Measurements from ENCODE around the gene BNIP3. TPM values are rescaled to one million over a fixed set of nuclear protein-coding genes. Genes with fewer than 3 reads are reported as not detected.
"Not testable (repeated sequence)": the region's sequence is repeated elsewhere in the genome, so short reads cannot be mapped to it uniquely, and the experiment has no call there.

BNIP3 gene
- total RNA-seq, 1 donor from 2014 or later: 48.9 TPM

DNA sequence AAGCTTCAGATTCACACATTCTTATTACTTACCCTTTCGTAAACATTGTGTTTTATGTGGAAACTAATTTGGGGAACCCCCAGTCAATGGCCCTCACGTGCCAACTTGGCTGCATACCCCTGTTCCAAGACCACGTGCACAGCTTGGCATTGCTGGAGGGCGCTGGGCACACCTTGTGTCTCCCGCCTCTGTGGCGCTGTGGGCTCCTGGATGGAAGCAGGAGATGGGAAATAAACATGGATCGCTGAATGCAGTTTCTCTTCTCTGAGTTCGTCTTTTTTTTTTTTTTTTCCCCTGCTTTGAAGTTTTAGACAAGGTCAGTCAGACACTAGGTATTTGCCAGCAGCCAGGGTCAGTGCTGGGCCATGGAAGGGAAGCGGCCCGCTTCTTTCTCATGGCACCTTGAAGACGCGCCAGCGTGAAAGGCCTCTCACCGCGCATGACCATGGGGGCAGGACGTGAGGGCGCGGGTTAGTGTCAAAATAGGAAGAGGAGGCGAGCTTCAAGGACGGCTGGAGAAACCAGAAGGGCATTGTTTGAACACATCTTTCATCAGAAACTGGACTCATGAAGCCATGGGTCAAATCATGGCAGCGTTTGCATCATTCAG lies 27.3 kb downstream of the BNIP3 start:
- Mint-ChIP-seq H3K36me3 (ENCODE audit: low read depth) (peaks cover 30% of the 10 kb centered on the region), H3K27me3 (ENCODE audit: insufficient read depth) (no peaks in the 10 kb centered on the region), H3K9me3 (no peaks in the 10 kb centered on the region), H3K4me3 (no peak overlapping the region), H3K4me1 (ENCODE audit: low read depth) (no peaks in the 10 kb centered on the region), H3K27ac (no peak overlapping the region)
- DNase-seq (ENCODE audit: low spot score): no peak
- intact Hi-C loops (cut with micrococcal nuclease): no loop called here

DNA sequence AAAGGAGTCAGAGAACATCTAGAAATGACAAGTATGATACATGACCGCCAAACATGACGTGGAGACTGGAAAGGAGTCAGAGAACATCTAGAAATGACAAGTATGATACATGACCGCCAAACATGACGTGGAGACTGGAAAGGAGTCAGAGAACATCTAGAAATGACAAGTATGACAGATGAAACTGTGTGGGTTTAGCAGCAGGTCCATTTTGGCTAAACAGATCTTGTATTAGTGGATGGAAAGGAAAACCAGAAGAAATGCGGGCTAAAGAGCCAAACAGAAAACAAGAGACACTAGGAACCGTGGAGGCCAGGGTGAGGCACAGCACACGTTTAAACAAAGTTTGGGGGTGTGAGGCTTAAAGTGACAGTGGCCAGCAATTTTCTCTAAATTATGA lies 31.8 kb downstream of the BNIP3 start:
- H3K4me3 Mint-ChIP-seq; H3K4me1 Mint-ChIP-seq (ENCODE audit: low read depth); H3K27me3 Mint-ChIP-seq (ENCODE audit: insufficient read depth); H3K27ac Mint-ChIP-seq; DNase-seq (ENCODE audit: low spot score); H3K9me3 Mint-ChIP-seq; intact Hi-C loops (cut with micrococcal nuclease): not testable (repeated sequence)
- peaks cover 29% of the 10 kb centered on the region for H3K36me3 Mint-ChIP-seq (ENCODE audit: low read depth)

DNA sequence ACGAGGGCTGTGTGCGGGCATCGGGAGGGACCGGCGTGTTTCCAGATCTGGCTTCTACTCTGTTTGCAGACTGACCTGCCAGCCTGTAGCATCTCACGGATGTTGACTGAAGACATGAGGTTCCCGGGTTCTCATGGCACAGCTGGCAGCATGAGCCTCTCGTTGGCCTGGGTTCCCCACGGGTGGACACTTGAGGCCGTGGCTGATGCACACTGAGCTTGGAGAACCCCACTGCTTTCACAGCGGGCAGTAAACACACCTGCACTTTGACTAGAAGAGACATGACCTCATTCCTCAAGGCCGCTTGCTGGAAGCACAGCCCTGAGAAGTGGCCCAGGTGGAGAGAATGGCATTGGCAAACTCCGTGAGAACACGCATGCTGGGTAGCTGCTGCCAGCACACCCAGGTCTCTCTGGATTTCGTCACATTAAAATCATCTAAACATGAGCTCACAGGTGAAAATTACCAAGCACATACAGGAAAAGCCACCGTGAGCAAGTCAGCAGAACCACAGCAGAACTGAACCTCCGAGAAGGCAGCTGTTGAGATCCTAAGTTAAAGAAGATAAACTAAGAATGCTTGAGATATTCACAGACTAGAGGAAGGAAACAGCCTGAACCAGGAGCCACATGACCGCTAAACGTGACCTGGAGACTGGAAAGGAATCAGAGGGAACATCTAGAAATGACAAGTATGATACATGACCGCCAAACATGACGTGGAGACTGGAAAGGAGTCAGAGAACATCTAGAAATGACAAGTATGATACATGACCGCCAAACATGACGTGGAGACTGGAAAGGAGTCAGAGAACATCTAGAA lies 32.5 kb downstream of the BNIP3 start:
- no peaks in the 10 kb centered on the region for H3K27me3 Mint-ChIP-seq (ENCODE audit: insufficient read depth)
- intact Hi-C loops (cut with micrococcal nuclease): no loop called here
- H3K36me3 Mint-ChIP-seq (ENCODE audit: low read depth): peaks cover 26% of the 10 kb centered on the region
- H3K27ac Mint-ChIP-seq: no peak overlapping the region
- no peaks in the 10 kb centered on the region for H3K9me3 Mint-ChIP-seq
- no peak for DNase-seq (ENCODE audit: low spot score)
- no peak overlapping the region for H3K4me3 Mint-ChIP-seq
- H3K4me1 Mint-ChIP-seq (ENCODE audit: low read depth): no peaks in the 10 kb centered on the region

DNA sequence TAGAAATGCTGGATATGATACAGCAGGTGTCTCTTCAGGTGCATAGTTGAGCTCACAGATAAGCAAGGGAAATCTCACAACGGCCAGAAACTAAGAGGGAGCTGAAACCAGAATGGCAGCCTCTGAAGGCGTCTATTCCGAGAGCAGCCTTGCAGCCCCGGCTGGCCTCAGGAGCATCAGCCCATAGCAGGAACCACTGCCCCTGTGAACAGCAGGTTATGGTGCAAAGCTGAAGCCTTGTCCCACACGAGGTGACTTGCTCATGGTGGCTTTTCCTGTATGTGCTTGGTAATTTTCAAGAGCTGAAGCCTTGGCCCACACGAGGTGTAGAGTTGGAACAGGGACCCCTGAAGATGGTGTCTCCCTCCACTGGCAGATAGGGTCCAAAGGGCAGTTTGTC lies 33.2 kb downstream of the BNIP3 start:
- Mint-ChIP-seq H3K36me3 (ENCODE audit: low read depth) (peaks cover 26% of the 10 kb centered on the region), H3K27ac (no peak overlapping the region), H3K4me1 (ENCODE audit: low read depth) (no peaks in the 10 kb centered on the region), H3K27me3 (ENCODE audit: insufficient read depth) (no peaks in the 10 kb centered on the region), H3K9me3 (no peaks in the 10 kb centered on the region), H3K4me3 (no peak overlapping the region)
- DNase-seq (ENCODE audit: low spot score): no peak
- intact Hi-C loops (cut with micrococcal nuclease): no loop called here

DNA sequence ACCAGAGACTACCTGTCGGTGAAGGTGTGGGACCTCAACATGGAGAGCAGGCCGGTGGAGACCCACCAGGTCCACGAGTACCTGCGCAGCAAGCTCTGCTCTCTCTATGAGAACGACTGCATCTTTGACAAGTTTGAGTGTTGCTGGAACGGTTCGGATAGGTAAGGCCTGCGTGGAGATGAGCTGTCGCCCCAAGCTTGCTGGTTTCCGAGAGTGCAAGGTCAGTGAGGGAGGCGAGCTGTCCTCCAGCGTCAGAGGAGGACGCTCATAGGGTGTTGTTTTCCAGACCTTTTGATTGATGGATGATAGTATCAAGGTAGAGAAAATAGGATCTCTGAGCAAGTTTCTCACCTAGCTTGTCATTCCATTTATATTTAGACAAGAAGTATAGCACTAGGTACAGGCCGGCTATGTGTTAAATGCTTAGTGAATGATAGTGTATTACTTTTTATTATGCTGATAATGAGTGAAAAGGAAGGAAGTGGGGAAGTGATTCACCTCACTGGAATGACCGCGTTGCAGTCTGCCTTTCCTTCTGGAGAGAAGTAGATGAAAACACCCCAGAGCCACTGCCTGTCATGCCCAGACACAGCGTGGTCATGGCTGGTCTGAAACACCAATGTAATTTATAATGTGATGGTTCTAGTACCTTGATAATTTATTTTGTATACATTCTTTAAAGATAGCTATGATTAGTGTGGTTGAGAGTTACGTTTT lies 33.9 kb downstream of the BNIP3 start:
- H3K36me3 Mint-ChIP-seq (ENCODE audit: low read depth): peaks cover 26% of the 10 kb centered on the region
- no peak overlapping the region for H3K4me3 Mint-ChIP-seq
- H3K27ac Mint-ChIP-seq: no peak overlapping the region
- H3K27me3 Mint-ChIP-seq (ENCODE audit: insufficient read depth): no peaks in the 10 kb centered on the region
- no peak for DNase-seq (ENCODE audit: low spot score)
- H3K9me3 Mint-ChIP-seq: no peaks in the 10 kb centered on the region
- intact Hi-C loops (cut with micrococcal nuclease): no loop called here
- peaks cover 6% of the 10 kb centered on the region for H3K4me1 Mint-ChIP-seq (ENCODE audit: low read depth)

DNA sequence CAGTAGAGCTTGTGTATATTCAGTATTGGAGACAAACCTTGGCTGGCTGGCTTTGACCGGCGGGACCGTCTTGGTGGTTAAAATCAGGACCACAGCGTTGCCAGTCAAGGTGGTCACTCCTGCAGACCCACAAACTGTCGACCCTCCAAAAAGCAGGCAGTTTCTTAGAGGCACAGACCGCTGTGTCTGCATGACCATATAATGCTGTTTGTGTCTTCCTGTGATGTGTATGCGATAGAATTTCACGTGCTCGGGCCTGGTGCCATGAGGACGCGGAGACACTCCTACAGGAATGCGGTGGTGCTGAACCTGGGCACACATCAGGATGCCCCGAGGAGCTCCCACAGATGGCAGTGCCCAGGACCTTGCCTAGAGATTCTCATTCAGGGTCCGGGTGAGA lies 34.8 kb downstream of the BNIP3 start:
- no peak for DNase-seq (ENCODE audit: low spot score)
- H3K36me3 Mint-ChIP-seq (ENCODE audit: low read depth): peaks cover 26% of the 10 kb centered on the region
- H3K4me3 Mint-ChIP-seq: no peak overlapping the region
- H3K27me3 Mint-ChIP-seq (ENCODE audit: insufficient read depth): no peaks in the 10 kb centered on the region
- intact Hi-C loops (cut with micrococcal nuclease): no loop called here
- peaks cover 6% of the 10 kb centered on the region for H3K4me1 Mint-ChIP-seq (ENCODE audit: low read depth)
- no peaks in the 10 kb centered on the region for H3K9me3 Mint-ChIP-seq
- H3K27ac Mint-ChIP-seq: no peak overlapping the region

DNA sequence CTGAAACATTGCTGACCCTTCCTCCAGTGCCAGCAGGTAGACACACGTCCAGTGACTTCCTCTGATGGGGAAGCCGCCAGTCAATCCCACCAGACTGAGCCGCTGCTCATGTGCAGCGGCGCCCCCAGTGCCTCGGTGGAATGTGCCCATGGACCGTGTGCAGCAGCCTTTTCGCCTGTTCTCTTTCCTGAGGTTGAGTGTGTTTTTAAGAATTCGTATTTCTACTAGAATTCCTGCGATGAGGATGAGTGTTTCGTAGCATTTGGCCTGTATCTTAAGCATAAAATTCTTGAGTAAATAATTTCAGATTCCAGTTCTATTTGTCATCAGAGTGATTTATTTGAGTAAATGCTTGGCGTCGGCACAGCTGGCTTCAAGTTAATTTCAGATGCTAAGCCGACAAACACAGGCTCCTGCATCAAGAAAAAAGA lies 35.4 kb downstream of the BNIP3 start:
- peaks cover 26% of the 10 kb centered on the region for H3K36me3 Mint-ChIP-seq (ENCODE audit: low read depth)
- intact Hi-C loops (cut with micrococcal nuclease): no loop called here
- no peak overlapping the region for H3K4me3 Mint-ChIP-seq
- peaks cover 6% of the 10 kb centered on the region for H3K4me1 Mint-ChIP-seq (ENCODE audit: low read depth)
- no peak for DNase-seq (ENCODE audit: low spot score)
- no peak overlapping the region for H3K27ac Mint-ChIP-seq
- H3K27me3 Mint-ChIP-seq (ENCODE audit: insufficient read depth): no peaks in the 10 kb centered on the region
- H3K9me3 Mint-ChIP-seq: no peaks in the 10 kb centered on the region

DNA sequence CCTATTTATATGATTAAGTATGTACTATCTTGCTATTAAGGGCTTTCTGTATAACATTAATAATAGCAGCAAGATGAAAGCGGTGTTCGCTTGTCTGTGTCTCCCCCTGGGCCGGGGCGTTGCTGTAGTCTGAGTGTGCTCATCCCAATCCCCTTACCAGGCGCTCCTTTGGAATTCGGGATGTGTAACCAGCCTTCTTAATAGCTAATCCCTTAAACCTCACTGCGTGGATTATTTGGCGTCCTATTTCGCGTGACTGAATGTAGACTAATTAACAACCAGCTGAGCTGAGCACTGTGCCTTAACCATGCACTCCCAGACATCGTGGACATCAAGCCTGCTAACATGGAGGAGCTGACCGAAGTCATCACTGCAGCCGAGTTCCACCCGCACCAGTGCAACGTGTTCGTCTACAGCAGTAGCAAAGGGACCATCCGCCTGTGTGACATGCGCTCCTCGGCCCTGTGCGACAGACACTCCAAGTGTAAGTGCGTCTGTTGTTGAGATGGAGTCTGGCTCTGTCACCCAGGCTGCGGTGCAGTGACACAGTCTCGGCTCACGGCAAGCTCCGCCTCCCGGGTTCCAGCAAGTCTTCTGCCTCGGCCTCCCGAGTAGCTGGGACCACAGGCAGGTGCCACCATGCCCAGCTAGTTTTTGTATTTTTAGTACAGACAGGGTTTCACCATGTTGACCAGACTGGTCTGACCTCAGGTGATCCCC lies 36.6 kb downstream of the BNIP3 start:
- no peaks in the 10 kb centered on the region for H3K27me3 Mint-ChIP-seq (ENCODE audit: insufficient read depth)
- H3K9me3 Mint-ChIP-seq: no peaks in the 10 kb centered on the region
- H3K36me3 Mint-ChIP-seq (ENCODE audit: low read depth): peaks cover 32% of the 10 kb centered on the region
- intact Hi-C loops (cut with micrococcal nuclease): no loop called here
- no peak overlapping the region for H3K27ac Mint-ChIP-seq
- H3K4me3 Mint-ChIP-seq: no peak overlapping the region
- DNase-seq (ENCODE audit: low spot score): no peak
- H3K4me1 Mint-ChIP-seq (ENCODE audit: low read depth): peaks cover 6% of the 10 kb centered on the region

DNA sequence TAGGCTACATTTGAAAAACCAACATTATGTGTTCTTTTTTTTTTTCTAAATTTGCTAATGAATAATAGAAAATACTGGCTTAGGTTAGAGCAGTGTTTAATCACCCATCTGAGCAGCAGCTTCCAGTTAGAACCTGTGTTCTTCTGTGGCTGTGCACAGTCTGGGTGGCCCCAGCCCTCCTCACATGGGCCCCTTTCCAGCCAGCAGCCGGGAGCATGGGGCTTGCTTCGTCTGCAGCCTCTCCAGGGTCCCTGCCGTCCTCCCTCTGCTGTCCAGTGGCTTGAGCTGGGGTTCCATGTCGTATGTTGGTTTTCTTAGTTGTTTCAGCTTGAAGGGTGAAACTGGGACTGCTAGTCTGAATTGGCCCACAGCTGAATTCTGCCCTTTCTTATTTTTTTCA lies 37.3 kb downstream of the BNIP3 start:
- Mint-ChIP-seq H3K4me3 (no peak overlapping the region), H3K27me3 (ENCODE audit: insufficient read depth) (no peaks in the 10 kb centered on the region), H3K9me3 (no peaks in the 10 kb centered on the region), H3K27ac (no peak overlapping the region), H3K4me1 (ENCODE audit: low read depth) (peaks cover 6% of the 10 kb centered on the region), H3K36me3 (ENCODE audit: low read depth) (peaks cover 35% of the 10 kb centered on the region)
- intact Hi-C loops (cut with micrococcal nuclease): no loop called here
- no peak for DNase-seq (ENCODE audit: low spot score)

DNA sequence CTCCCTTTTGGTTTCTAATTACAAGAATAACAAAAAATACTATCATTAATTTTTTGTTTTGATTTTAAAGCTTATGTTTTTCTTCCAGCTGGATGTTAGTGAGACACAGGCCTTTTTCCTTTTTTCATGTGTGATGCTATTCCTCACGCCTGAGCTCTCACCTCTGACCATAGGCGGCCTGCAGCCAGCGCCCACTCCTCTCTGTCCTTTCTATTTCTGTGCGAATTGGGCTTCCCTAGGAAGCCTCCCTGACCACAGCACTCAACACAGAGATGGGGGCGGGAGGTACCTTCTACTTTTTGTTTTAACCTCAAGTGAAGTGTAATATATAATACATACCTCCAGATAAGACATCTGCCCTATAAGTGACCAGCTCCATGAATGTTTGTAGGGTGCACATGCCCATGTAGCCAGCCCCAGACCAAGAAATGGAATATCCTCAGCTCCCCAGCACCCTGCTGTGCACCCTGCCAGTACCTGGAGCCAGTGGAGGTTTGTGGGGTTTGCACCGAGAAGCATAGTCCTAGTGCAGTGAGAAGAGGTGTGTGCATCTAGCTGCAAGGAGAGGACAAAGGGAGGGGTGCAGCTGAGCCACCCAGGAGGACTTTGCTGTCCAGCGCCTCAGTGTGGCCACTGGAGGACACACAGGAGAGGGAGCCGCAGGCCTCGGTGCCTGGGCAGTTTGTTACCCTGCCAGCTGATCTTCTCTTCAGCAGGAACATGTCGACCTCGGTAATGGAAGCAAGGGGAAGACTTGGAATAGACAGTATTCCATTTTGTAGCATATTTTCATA lies 38.5 kb downstream of the BNIP3 start:
- intact Hi-C loops (cut with micrococcal nuclease): loop anchor here (1.0 kb wide), 1 partner anchor 58 kb away; no protein-coding TSS in a partner anchor
- no peak for DNase-seq (ENCODE audit: low spot score)
- Mint-ChIP-seq H3K27me3 (ENCODE audit: insufficient read depth) (no peaks in the 10 kb centered on the region), H3K36me3 (ENCODE audit: low read depth) (peaks cover 37% of the 10 kb centered on the region), H3K4me3 (no peak overlapping the region), H3K4me1 (ENCODE audit: low read depth) (peaks cover 6% of the 10 kb centered on the region), H3K9me3 (no peaks in the 10 kb centered on the region), H3K27ac (no peak overlapping the region)

DNA sequence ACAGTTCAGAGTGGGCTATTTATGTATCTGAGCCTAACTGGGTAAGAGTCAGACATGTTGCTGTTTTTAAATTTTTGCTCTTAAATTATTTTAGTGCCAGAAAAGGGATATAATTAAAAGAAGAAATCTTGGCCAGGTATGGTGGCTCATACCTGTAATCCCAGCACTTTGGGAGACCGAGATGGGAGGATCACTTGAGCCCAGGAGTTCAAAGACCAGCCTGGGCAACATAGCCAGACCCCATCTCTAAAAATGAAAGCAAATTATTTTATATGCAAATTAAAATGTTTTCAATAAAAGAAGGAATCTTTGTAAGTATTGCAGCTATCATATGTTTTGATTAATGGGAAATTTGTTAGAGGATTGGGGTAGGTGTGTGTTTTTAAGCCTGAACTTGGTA lies 39.3 kb downstream of the BNIP3 start:
- Mint-ChIP-seq H3K4me3 (no peak overlapping the region), H3K27ac (no peak overlapping the region)
- intact Hi-C loops (cut with micrococcal nuclease): no loop called here

DNA sequence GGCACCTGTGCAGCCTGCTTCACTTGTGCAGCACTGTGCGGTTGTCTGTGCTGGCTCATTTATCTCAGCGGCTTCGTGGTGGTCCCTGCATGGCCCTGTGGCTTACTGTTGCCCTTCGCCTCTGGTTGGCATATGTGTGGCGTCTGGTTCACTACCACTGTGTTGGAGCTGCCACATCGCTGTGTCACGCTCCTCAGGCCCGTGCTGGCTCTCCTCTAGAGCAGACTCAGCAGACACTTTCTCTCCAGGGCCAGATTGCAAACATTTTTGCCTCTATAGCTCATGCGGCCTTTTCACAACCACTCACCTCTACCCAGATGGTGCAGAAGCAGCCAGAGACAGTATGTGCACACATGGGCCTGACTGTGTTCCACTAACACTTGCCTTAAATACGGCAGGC lies 43.0 kb downstream of the BNIP3 start:
- H3K27me3 Mint-ChIP-seq (ENCODE audit: insufficient read depth): no peaks in the 10 kb centered on the region
- H3K9me3 Mint-ChIP-seq: no peaks in the 10 kb centered on the region
- intact Hi-C loops (cut with micrococcal nuclease): no loop called here
- no peak for DNase-seq (ENCODE audit: low spot score)
- peaks cover 6% of the 10 kb centered on the region for H3K4me1 Mint-ChIP-seq (ENCODE audit: low read depth)
- H3K27ac Mint-ChIP-seq: no peak overlapping the region
- H3K4me3 Mint-ChIP-seq: no peak overlapping the region
- H3K36me3 Mint-ChIP-seq (ENCODE audit: low read depth): peaks cover 22% of the 10 kb centered on the region

More for the DNA sequence above, 39.3 kb downstream of the BNIP3 start:
- Mint-ChIP-seq H3K36me3 (ENCODE audit: low read depth) (peaks cover 30% of the 10 kb centered on the region), H3K27me3 (ENCODE audit: insufficient read depth) (no peaks in the 10 kb centered on the region), H3K9me3 (no peaks in the 10 kb centered on the region), H3K4me1 (ENCODE audit: low read depth) (peaks cover 6% of the 10 kb centered on the region)
- no peak for DNase-seq (ENCODE audit: low spot score)

Measured in activated T-helper 1 cell treated with anti-CD3 and anti-CD28 coated beads, Interleukin-12 subunit alpha, Interleukin-12 subunit beta, Interleukin-2, Interleukin-4 antibody, amounts not matched to agents 30 ng/mL and 10 ng/mL and 1 ng/mL, durations not matched to agents 14 hours and 24 hours and 36 hours (primary cell).